Esophagus (tissue), 2 donors: Measurements from ENCODE around the gene MT1A. TPM values are rescaled to one million over a fixed set of nuclear protein-coding genes. Genes with fewer than 3 reads are reported as not detected.
"Not testable (repeated sequence)": the region's sequence is repeated elsewhere in the genome, so short reads cannot be mapped to it uniquely, and the experiment has no call there.

Experiments
- H3K27ac ChIP-seq, 2 donors: one replicate each; pipeline ENCODE4 v1.5.1; 2013; ENCODE audit warnings: low read depth in 2 of 2, mild to moderate bottlenecking in 2 of 2, inconsistent platforms in 1 of 2, low read length in 1 of 2, moderate library complexity in 1 of 2
- H3K27me3 ChIP-seq, 2 donors: one replicate each; pipeline ENCODE4 v1.6.1; 2013; ENCODE audit warnings: low read length in 2 of 2, control low read depth in 1 of 2, mild to moderate bottlenecking in 1 of 2; ENCODE audit not compliant: insufficient read depth in 2 of 2, control insufficient read depth in 1 of 2
- H3K36me3 ChIP-seq, 2 donors: one replicate each; pipeline ENCODE4 v1.6.1; 2013; ENCODE audit warnings: low read length in 1 of 2; ENCODE audit not compliant: control insufficient read depth in 2 of 2, insufficient read depth in 2 of 2
- H3K4me1 ChIP-seq, 2 donors: one replicate each; pipeline ENCODE4 v1.6.1; 2013; ENCODE audit warnings: low read length in 1 of 2; ENCODE audit not compliant: control insufficient read depth in 2 of 2, insufficient read depth in 2 of 2
- H3K4me3 ChIP-seq, 2 donors: one replicate each; pipeline ENCODE4 v1.5.1; 2013; ENCODE audit warnings: low read length in 2 of 2, mild to moderate bottlenecking in 2 of 2, low read depth in 1 of 2, moderate library complexity in 1 of 2
- H3K9me3 ChIP-seq, 2 donors: one replicate each; pipeline ENCODE4 v1.6.1; 2013; ENCODE audit warnings: mild to moderate bottlenecking in 2 of 2, low read depth in 1 of 2, low read length in 1 of 2, moderate library complexity in 1 of 2; ENCODE audit not compliant: control insufficient read depth in 2 of 2, insufficient read depth in 1 of 2
- WGBS, 2 donors: extraction: QIAGEN DNeasy Blood & Tissue Kit; methylation state at CpG; one replicate each; pipeline ENCODE4 v1.1.7; 2013; 5-methylcytosine and 5-hydroxymethylcytosine counted together
- polyA plus RNA-seq, 2 donors: library from polyadenylated mRNA; stranded (reverse); fragments of 200-250 nt; gene quantifications; one replicate each; pipeline ENCODE4 v1.2.3, GENCODE V29; 2013
- donor health status: healthy with polysubstance abuse.
- donor health status: Bipolar disorder and iron deficiency.

MT1A gene
- polyA plus RNA-seq, 2 donors, result 9.8 to 10.3 TPM

DNA sequence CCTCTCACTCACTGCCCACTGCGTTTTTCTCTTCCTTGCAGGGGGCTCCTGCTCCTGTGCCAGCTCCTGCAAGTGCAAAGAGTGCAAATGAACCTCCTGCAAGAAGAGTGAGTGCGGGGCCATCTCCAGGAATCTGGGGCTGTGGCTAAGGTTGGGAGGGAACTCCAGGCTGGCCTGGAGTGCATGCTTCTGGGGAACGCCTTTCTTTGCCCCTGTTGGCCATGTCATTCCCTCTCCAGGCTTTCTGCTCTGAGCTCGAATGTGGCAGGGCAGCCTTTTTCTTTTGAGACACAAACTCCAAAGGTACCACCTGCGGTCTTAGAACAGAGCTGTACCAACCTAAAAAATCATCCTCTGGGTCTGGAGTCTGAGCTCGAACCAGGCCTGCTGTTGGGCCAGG, 20.3 kb upstream of the MT1A start:
- Histone ChIP-seq H3K4me3 (no peak overlapping the region), H3K4me1 (peaks cover 0 to 3% of the 10 kb centered on the region in 2 donors), H3K9me3 (no peaks in the 10 kb centered on the region), H3K36me3 (no peaks in the 10 kb centered on the region), H3K27me3 (no peaks in the 10 kb centered on the region), H3K27ac (no peak overlapping the region)
- 83 to 87% methylated on average over 6 of the region's 6 CpGs for WGBS, 2 donors

DNA sequence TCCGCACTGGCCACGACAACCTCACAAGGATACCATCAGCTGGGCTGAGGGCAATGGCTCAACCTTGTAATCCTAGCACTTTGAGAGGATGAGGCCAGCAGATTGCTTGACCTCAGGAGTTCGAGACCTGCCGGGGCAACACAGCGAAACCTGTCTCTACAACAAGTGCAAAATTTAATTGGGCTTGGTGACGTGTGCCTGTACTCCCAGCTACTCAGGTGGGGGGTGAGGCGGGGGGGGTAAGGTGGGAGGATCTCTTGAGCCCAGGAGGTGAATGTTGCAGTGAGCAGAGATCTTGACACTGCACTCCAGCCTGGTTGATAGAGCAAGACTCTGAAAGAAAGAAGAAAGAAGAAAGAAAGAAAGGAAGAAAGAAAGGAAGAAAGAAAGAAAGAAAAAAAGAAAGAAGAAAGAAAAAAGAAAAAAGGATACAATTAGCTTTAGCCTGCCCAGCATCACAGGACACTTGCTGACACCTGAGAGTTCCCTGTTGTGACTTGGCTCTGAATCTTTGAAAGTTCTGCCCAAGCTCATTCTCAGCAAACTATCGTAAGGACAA, 18.0 kb upstream of the MT1A start:
- Histone ChIP-seq H3K27ac (no peak overlapping the region), H3K4me3 (no peak overlapping the region), H3K27me3 (no peaks in the 10 kb centered on the region), H3K9me3 (no peaks in the 10 kb centered on the region), H3K4me1 (peaks cover 0 to 3% of the 10 kb centered on the region in 2 donors), H3K36me3 (no peaks in the 10 kb centered on the region)
- 82 to 84% methylated on average over 8 of the region's 8 CpGs for WGBS, 2 donors

DNA sequence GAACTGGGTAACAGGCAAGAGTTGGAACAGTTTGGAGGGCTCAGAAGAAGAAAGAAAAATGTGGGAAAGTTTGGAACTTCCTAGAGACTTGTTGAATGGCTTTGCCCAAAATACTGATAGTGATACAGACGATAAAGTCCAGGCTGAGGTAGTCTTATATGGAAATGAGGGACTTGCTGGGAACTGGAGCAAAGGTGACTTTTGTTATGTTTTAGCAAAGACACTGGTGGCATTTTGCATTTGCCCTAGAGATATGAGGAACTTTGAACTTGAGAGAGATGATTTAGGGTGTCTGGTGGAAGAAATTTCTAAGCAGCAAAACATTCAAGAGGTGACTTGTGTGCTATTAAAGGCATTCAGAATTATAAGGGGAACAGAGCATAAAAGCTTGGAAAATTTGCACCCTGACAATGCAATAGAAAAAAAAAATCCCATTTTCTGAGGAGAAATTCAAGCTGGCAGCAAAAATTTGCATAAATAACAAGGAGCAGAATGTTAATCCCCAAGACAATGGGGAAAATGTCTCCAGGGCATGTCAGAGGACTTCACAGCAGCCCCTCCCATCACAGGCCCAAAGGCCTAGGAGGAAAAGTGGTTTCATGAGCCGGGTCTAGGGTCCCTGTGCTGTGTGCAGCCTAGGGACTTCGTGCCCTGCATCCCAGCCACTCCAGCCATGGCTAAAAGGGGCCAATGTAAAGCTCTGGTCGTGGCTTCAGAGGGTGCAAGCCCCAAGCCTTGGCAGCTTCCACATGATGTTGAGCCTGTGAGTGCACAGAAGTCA, 16.6 kb upstream of the MT1A start:
- WGBS, 2 donors, result 76 to 85% methylated on average over 4 of the region's 4 CpGs
- not testable (repeated sequence) for H3K4me1 ChIP-seq, H3K4me3 ChIP-seq

DNA sequence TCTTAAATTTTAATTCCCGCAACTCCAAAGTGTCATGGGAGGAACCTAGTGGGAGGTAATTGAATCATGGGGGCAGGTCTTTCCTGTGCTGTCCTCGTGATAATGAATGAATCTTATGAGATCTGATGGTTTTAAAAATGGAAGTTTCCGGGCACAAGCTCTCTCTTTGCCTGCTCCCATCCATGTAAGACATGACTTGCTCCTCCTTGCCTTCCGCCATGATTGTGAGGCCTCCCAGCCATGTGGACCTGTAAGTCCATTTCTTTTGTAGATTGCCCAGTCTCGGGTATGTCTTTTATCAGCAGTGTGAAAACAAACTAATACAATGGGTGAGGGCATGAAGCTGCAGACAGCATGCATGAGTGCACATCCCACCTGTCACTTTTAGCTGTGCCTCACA, 15.3 kb upstream of the MT1A start:
- H3K9me3 ChIP-seq, H3K27me3 ChIP-seq, H3K4me1 ChIP-seq, H3K27ac ChIP-seq, H3K4me3 ChIP-seq, H3K36me3 ChIP-seq: not testable (repeated sequence)
- WGBS, 2 donors, result 93 to 95% methylated on average over 5 of the region's 5 CpGs

More for the DNA sequence above, 16.6 kb upstream of the MT1A start:
- H3K27ac ChIP-seq, H3K9me3 ChIP-seq, H3K27me3 ChIP-seq, H3K36me3 ChIP-seq: not testable (repeated sequence)

DNA sequence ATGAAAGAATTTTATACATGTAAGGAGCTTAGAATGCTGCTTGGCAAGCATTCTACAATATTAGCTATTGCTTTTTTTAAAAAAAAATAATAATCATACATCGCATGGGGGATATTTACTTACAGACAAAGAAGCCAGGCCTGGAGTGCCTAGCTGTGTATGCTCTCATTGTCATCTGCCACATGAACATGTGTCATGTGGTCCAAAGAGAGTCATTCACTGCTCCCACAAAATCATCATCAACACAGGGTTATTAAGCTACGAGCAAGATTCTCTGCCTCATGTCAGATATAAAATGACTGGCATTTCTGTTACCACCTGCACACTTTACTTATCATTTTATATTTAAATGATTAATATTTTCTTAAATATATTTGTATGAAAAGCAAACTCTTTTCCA, 14.8 kb upstream of the MT1A start:
- no peaks in the 10 kb centered on the region for H3K36me3 ChIP-seq

DNA sequence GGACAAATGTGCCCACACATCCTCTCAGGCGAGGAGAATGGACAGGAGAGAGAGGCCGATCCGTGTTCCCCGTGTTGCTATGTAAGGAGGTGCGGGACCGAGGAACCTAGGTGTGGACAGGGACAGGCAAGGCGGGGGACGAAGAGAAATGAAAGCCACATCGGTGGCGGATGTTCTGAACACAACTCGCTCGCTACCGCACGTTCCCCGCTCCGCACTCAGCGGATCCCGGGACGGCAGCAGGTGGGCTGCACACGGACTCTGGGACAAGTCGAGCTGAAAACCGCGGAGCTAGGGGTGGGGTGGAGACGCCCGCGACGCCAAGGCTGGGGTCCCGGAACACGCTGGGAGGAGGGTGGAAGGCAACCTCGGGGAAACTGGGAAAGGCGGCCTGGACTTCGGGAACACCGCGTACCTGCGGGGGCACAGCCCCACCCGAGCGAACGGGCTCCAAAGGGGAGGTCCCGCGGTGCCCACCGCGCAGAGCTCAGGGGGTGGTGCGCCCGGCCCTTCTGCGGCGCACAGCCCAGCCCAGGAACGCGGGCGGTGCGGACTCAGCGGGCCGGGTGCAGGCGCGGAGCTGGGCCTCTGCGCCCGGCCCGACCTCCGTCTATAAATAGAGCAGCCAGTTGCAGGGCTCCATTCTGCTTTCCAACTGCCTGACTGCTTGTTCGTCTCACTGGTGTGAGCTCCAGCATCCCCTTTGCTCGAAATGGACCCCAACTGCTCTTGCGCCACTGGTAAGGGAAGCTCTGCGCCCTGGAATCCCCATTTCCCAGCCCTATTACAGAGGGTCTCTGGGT, 13.1 kb upstream of the MT1A start, which contains the start of gene MT1E:
MT1E (plus strand) TSS at position 642 of the 803 bp plus-strand sequence; CDS start at position 713, 71 bp downstream.
- peak within 1 kb of the TSS; percentile 64 to 68 for H3K4me3 ChIP-seq

More for the DNA sequence above, 14.8 kb upstream of the MT1A start:
- 93 to 97% methylated on average over 2 of the region's 2 CpGs for WGBS, 2 donors
- Histone ChIP-seq H3K27ac (no peak overlapping the region), H3K27me3 (no peaks in the 10 kb centered on the region), H3K9me3 (no peaks in the 10 kb centered on the region), H3K4me1 (no peaks in the 10 kb centered on the region), H3K4me3 (no peak overlapping the region)

DNA sequence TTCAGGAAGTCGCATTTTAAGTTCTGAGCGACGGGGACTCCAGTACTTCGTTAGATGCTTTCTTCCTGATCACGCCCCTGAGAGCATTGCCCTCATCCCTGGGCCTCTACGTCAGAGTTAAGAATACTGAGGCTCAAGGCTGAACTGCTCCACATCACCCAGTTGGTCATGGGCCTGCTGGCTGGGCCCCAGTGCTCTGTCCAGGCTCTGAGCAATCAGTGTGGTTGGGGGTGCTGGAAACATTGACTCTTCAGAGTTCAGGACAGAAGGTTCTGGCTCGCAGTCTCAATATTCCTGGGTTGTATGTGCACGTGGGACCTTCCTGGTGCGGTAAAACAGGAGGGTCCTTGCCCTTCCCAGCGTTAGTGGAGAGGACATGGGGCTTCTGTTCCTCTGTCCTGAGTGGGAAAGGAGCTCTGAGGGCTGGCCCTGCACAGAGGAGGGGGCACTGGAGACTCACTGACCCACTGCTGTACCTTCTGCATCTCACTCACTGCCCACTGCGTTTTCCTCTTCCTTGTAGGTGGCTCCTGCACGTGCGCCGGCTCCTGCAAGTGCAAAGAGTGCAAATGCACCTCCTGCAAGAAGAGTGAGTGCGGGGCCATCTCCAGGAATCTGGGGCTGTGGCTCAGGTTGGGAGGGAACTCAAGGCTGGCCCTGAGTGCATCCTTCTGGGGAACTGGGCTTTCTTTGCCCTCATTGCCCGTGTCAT, 12.4 kb upstream of the MT1A start:
- Histone ChIP-seq H3K4me1 (no peaks in the 10 kb centered on the region), H3K27ac (peak overlapping the region; percentile 78 to 92), H3K9me3 (no peaks in the 10 kb centered on the region), H3K36me3 (no peaks in the 10 kb centered on the region), H3K27me3 (no peaks in the 10 kb centered on the region), H3K4me3 (peak overlapping the region; percentile 64 to 68)
- WGBS, 2 donors, result 18 to 33% methylated on average over 16 of the region's 16 CpGs

More for the DNA sequence above, 13.1 kb upstream of the MT1A start, which contains the start of gene MT1E:
- H3K36me3 ChIP-seq, result no peaks in the 10 kb centered on the region
- H3K27ac ChIP-seq, result peak within 1 kb of the TSS; percentile 78 to 92
- 2 to 11% methylated on average over 60 to 62 of the region's 62 CpGs for WGBS, 2 donors
- no peaks in the 10 kb centered on the region for H3K27me3 ChIP-seq
- H3K4me1 ChIP-seq, result no peaks in the 10 kb centered on the region
- no peaks in the 10 kb centered on the region for H3K9me3 ChIP-seq

DNA sequence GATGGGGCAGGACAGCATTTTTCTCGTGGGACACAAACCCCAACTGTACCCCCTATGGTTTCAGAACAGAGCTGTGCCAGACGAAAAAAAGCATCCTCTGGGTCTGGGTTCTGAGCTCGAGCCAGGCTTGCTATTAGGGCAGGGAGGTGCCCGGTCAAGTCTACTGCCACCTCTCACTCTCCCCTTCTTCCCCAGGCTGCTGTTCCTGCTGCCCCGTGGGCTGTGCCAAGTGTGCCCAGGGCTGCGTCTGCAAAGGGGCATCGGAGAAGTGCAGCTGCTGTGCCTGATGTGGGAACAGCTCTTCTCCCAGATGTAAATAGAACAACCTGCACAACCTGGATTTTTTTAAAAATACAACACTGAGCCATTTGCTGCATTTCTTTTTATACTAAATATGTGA, 11.8 kb upstream of the MT1A start:
- no peaks in the 10 kb centered on the region for H3K9me3 ChIP-seq
- H3K4me1 ChIP-seq, result peaks cover 0 to under 1% of the 10 kb centered on the region in 2 donors
- 37 to 39% methylated on average over 7 of the region's 7 CpGs for WGBS, 2 donors
- no peaks in the 10 kb centered on the region for H3K36me3 ChIP-seq
- peak overlapping the region; percentile 64 to 68 for H3K4me3 ChIP-seq
- H3K27ac ChIP-seq, result peak overlapping the region; percentile 62 to 92
- no peaks in the 10 kb centered on the region for H3K27me3 ChIP-seq
